ENCODE measurements around the gene GPC2.
"Not testable (repeated sequence)": the region's sequence is repeated elsewhere in the genome, so short reads cannot be mapped to it uniquely, and the experiment has no call there.

Gene GPC2

DNA sequence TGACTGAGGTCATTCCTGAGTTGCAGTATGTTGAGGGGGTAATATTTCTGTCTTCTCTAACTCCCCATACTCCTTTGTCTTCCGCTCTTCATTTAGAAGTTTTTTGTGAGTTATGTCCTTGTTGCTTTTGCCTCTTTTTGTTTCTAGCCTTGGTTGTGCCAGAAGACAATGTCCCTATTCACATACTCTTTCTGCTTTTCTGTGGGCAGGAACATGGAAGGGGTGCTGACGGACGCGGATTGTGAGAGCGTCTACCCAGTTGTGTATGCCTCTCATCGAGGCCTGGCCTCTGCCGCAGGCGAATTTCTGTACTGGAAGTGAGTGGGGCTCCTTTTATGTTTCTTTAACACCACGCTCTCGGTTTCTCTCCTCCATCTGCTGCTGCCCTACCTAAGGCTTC is 21.1 kb upstream of the GPC2 start:
- DNase-seq (ENCODE audit: low read depth, low spot score): no peak
- Histone ChIP-seq H3K9me3 (ENCODE audit: insufficient read depth, low read length) (no peaks in the 10 kb centered on the region), H3K4me1 (ENCODE audit: insufficient read depth, insufficient read length) (no peaks in the 10 kb centered on the region), H3K36me3 (ENCODE audit: insufficient read depth, insufficient read length, low read length) (no peaks in the 10 kb centered on the region), H3K9ac (ENCODE audit: insufficient read length, low read depth) (no peak overlapping the region), H3K27me3 (ENCODE audit: insufficient read depth, insufficient read length) (no peaks in the 10 kb centered on the region), H3K4me3 (ENCODE audit: insufficient read length, low read depth) (no peak overlapping the region)
- TF ChIP-seq ZNF274 (IDR thresholded peaks at IDR 0.05; ENCODE audit: low read depth, low read length): no peak
- no peak for TF ChIP-seq YY1 (IDR thresholded peaks at IDR 0.05; ENCODE audit: insufficient read depth, insufficient read length)
- TF ChIP-seq SUZ12 (IDR thresholded peaks at IDR 0.05; ENCODE audit: extremely low read depth, insufficient read depth, insufficient read length): no peak

DNA sequence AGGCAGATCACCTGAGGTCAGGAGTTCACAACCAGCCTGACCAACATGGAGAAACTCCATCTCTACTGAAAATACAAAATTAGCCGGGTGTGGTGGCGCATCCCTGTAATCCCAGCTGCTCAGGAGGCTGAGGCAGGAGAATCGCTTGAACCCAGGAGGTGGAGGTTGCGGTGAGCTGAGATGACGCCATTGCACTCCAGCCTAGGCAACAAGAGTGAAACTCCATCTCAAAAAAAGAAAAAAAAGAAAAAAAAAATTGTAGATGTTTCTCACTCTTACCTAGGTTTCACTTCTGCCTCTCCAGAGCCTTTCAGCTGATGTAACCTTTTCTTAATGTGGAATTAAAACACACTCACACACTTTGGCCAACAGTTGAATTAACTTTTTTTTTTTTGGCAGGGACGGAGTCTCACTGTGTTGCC is 18.7 kb upstream of the GPC2 start:
- not testable (repeated sequence) for H3K36me3 ChIP-seq (ENCODE audit: insufficient read depth, insufficient read length, low read length); DNase-seq (ENCODE audit: low read depth, low spot score); H3K4me3 ChIP-seq (ENCODE audit: insufficient read length, low read depth); H3K27me3 ChIP-seq (ENCODE audit: insufficient read depth, insufficient read length); H3K4me1 ChIP-seq (ENCODE audit: insufficient read depth, insufficient read length); H3K9me3 ChIP-seq (ENCODE audit: insufficient read depth, low read length); H3K9ac ChIP-seq (ENCODE audit: insufficient read length, low read depth)

DNA sequence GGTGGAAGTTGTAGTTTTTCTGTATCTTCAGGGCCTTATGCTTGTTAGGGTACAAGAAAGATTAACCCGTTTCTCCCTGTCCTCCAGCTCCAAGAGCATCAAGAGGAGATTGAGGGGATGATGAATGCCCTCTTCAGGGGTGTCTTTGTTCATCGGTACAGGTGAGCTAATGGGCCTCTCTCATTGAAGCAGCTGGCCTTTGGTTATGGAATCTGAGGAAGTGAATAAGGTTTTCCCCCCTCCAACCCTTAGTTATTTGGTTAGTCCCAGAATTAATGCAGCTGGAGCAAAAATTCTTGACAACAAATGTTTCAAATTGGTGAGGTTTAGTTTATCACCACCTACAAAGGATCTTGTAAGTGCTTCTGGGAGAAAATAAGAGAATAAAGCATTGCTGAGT is 18.0 kb upstream of the GPC2 start:
- Histone ChIP-seq H3K9ac (ENCODE audit: insufficient read length, low read depth) (no peak overlapping the region), H3K36me3 (ENCODE audit: insufficient read depth, insufficient read length, low read length) (no peaks in the 10 kb centered on the region), H3K9me3 (ENCODE audit: insufficient read depth, low read length) (no peaks in the 10 kb centered on the region), H3K4me3 (ENCODE audit: insufficient read length, low read depth) (no peak overlapping the region), H3K4me1 (ENCODE audit: insufficient read depth, insufficient read length) (no peaks in the 10 kb centered on the region), H3K27me3 (ENCODE audit: insufficient read depth, insufficient read length) (no peaks in the 10 kb centered on the region)
- DNase-seq (ENCODE audit: low read depth, low spot score): no peak
- no peak for TF ChIP-seq SUZ12 (IDR thresholded peaks at IDR 0.05; ENCODE audit: extremely low read depth, insufficient read depth, insufficient read length)
- no peak for TF ChIP-seq YY1 (IDR thresholded peaks at IDR 0.05; ENCODE audit: insufficient read depth, insufficient read length)
- TF ChIP-seq ZNF274 (IDR thresholded peaks at IDR 0.05; ENCODE audit: low read depth, low read length): no peak

DNA sequence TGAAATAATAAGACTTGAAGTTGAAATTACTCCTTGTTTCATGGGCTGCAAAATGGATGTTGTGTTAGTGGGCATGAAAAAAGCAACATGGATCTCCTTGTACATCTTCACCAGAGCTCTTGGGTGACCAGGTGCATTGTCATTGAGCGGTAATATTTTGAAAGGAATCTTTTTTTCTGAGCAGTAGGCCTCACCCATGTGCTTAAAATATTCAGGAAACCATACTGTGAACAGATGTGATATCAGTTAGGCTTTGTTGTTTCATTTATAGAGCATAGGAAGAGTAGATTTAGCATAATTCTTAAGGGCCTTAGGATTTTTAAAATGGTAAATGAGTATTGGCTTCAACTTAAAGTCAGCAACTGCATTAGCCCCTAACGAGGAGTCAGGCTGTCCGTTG is 15.8 kb upstream of the GPC2 start:
- no peaks in the 10 kb centered on the region for H3K9me3 ChIP-seq (ENCODE audit: insufficient read depth, low read length)
- no peak overlapping the region for H3K9ac ChIP-seq (ENCODE audit: insufficient read length, low read depth)
- no peak overlapping the region for H3K4me3 ChIP-seq (ENCODE audit: insufficient read length, low read depth)
- H3K4me1 ChIP-seq (ENCODE audit: insufficient read depth, insufficient read length): no peaks in the 10 kb centered on the region
- no peak for DNase-seq (ENCODE audit: low read depth, low spot score)
- no peaks in the 10 kb centered on the region for H3K27me3 ChIP-seq (ENCODE audit: insufficient read depth, insufficient read length)
- no peak for TF ChIP-seq ZNF274 (IDR thresholded peaks at IDR 0.05; ENCODE audit: low read depth, low read length)
- no peak for TF ChIP-seq SUZ12 (IDR thresholded peaks at IDR 0.05; ENCODE audit: extremely low read depth, insufficient read depth, insufficient read length)
- TF ChIP-seq YY1 (IDR thresholded peaks at IDR 0.05; ENCODE audit: insufficient read depth, insufficient read length): no peak
- H3K36me3 ChIP-seq (ENCODE audit: insufficient read depth, insufficient read length, low read length): no peaks in the 10 kb centered on the region

DNA sequence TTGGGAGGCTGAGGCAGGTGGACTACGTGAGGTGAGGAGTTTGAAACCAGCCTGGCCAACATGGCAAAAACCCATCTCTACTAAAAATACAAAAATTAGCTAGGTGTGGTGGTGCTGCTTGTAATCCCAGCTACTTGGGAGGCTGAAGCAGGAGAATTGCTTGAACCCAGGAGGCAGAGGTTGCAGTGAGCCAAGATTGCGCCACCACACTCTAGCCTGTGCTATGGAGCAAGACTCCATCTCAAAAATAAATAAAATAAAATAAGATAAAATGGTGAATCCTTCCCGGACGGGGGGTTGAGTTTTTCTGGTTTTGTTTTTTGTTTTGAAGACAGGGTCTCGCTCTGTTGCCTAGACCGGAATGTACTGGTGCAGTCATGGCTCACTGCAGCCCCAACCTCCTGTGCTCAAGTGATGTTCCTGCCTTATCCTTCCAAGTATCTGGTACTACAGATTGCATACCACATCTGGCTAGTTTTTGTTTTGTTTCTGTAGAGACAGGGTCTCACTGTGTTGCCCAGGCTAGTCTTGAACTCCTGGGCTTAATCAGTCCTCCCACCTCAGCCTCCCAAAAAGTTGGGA is 15.2 kb upstream of the GPC2 start:
- not testable (repeated sequence) for H3K4me1 ChIP-seq (ENCODE audit: insufficient read depth, insufficient read length); H3K9ac ChIP-seq (ENCODE audit: insufficient read length, low read depth); DNase-seq (ENCODE audit: low read depth, low spot score); H3K36me3 ChIP-seq (ENCODE audit: insufficient read depth, insufficient read length, low read length); H3K9me3 ChIP-seq (ENCODE audit: insufficient read depth, low read length); H3K27me3 ChIP-seq (ENCODE audit: insufficient read depth, insufficient read length); H3K4me3 ChIP-seq (ENCODE audit: insufficient read length, low read depth)

DNA sequence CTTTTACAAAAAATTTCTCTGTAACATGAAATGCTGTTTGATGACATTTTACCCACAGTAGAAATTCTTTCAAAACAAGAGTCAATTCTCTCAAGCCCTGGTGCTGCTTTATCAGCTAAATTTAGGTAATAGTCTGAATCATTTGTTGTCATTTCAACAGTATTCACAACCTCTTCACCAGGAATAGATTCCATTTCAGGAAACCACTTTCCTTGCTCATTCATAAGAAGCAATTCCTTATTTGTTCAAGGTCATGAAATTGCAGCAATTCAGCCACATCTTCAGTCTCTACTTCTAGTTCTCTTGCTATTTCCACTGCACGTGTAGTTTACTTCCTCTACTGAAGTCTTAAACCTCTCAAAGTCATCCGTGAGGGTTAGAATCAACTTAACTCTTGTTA is 14.6 kb upstream of the GPC2 start:
- DNase-seq (ENCODE audit: low read depth, low spot score): no peak
- Histone ChIP-seq H3K9ac (ENCODE audit: insufficient read length, low read depth) (no peak overlapping the region), H3K4me3 (ENCODE audit: insufficient read length, low read depth) (no peak overlapping the region), H3K36me3 (ENCODE audit: insufficient read depth, insufficient read length, low read length) (no peaks in the 10 kb centered on the region), H3K27me3 (ENCODE audit: insufficient read depth, insufficient read length) (no peaks in the 10 kb centered on the region), H3K4me1 (ENCODE audit: insufficient read depth, insufficient read length) (no peaks in the 10 kb centered on the region), H3K9me3 (ENCODE audit: insufficient read depth, low read length) (no peaks in the 10 kb centered on the region)
- no peak for TF ChIP-seq SUZ12 (IDR thresholded peaks at IDR 0.05; ENCODE audit: extremely low read depth, insufficient read depth, insufficient read length)
- no peak for TF ChIP-seq ZNF274 (IDR thresholded peaks at IDR 0.05; ENCODE audit: low read depth, low read length)
- TF ChIP-seq YY1 (IDR thresholded peaks at IDR 0.05; ENCODE audit: insufficient read depth, insufficient read length): no peak

DNA sequence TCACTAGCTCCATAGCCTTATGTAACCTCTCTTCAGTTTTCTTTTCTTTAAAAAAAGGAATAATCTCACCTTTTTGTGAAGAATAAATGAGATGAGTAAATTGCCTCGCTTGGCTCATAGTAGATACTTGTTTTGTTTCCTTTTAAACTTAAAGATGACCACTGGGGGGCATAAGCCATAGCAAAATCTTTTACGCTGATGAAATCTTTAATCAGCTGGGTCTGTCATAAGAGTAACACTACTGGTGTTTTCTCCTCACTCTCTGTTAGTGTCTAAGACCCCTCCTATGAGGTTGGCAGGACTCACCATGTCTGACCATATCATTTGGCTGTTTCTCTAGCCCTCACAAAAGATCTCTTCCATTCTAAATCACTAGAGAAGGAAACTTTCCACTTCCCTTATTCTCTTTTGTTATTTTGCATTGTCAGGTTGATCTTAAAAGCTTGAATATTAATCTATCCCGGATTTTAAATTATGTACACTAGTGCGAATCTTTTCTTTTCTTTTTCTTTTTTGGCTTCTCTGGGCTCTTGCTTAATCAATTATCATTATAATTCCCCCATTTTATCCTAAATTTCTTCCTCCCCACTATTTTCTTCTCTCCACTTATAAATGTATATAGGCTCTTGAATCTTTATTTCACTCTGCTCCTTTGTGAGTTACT is 13.0 kb upstream of the GPC2 start:
- Histone ChIP-seq H3K4me3 (ENCODE audit: insufficient read length, low read depth) (no peak overlapping the region), H3K9me3 (ENCODE audit: insufficient read depth, low read length) (no peaks in the 10 kb centered on the region), H3K36me3 (ENCODE audit: insufficient read depth, insufficient read length, low read length) (no peaks in the 10 kb centered on the region), H3K27me3 (ENCODE audit: insufficient read depth, insufficient read length) (no peaks in the 10 kb centered on the region), H3K9ac (ENCODE audit: insufficient read length, low read depth) (no peak overlapping the region), H3K4me1 (ENCODE audit: insufficient read depth, insufficient read length) (no peaks in the 10 kb centered on the region)
- DNase-seq (ENCODE audit: low read depth, low spot score): no peak
- no peak for TF ChIP-seq YY1 (IDR thresholded peaks at IDR 0.05; ENCODE audit: insufficient read depth, insufficient read length)
- TF ChIP-seq SUZ12 (IDR thresholded peaks at IDR 0.05; ENCODE audit: extremely low read depth, insufficient read depth, insufficient read length): no peak
- TF ChIP-seq ZNF274 (IDR thresholded peaks at IDR 0.05; ENCODE audit: low read depth, low read length): no peak

DNA sequence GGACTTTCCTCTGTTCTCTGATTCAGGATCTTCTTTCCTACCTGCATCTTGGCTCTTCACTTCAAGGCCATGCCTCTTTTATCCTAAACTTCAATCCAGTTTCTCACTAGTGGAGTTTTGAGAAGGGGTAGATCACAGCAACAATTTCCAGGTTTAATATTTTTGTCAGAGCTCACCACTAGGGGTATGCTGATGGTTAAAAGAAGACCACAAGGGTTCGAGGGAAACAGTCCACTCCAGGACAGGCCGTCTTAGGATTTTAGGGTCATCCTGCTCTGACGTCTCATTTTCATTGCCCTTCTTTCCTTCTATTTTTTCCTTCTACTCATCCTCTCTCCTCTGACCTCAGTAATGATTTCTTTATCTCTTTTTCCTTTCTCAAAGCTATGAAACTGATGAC is 11.9 kb upstream of the GPC2 start:
- no peaks in the 10 kb centered on the region for H3K9me3 ChIP-seq (ENCODE audit: insufficient read depth, low read length)
- H3K36me3 ChIP-seq (ENCODE audit: insufficient read depth, insufficient read length, low read length): no peaks in the 10 kb centered on the region
- H3K4me1 ChIP-seq (ENCODE audit: insufficient read depth, insufficient read length): no peaks in the 10 kb centered on the region
- no peak overlapping the region for H3K9ac ChIP-seq (ENCODE audit: insufficient read length, low read depth)
- H3K27me3 ChIP-seq (ENCODE audit: insufficient read depth, insufficient read length): no peaks in the 10 kb centered on the region
- no peak overlapping the region for H3K4me3 ChIP-seq (ENCODE audit: insufficient read length, low read depth)
- no peak for DNase-seq (ENCODE audit: low read depth, low spot score)
- TF ChIP-seq ZNF274 (IDR thresholded peaks at IDR 0.05; ENCODE audit: low read depth, low read length) (no peak), SUZ12 (IDR thresholded peaks at IDR 0.05; ENCODE audit: extremely low read depth, insufficient read depth, insufficient read length) (no peak), YY1 (IDR thresholded peaks at IDR 0.05; ENCODE audit: insufficient read depth, insufficient read length) (no peak)

All from NT2/D1 (cell line).